HG02588 (cell line): ENCODE results near the gene SLC6A11.

Experiments
- ATAC-seq: cut with Tn5 transposase; IDR thresholded peaks from one replicate; pipeline ENCODE4 v1.9.1; 2021; ENCODE audit warnings: mild to moderate bottlenecking, moderate library complexity; ENCODE audit not compliant: unreplicated experiment

SLC6A11 gene

GRCh38 chr3:10883478-10884234 is 67.6 kb downstream of the SLC6A11 start:
- ATAC-seq = no peak

- no peak for ATAC-seq
Measured at GRCh38 chr3:10887015-10887414, 71.0 kb downstream of the SLC6A11 start.

- ATAC-seq = no peak
Measured at GRCh38 chr3:10888518-10889090, 72.6 kb downstream of the SLC6A11 start.

GRCh38 chr3:10889206-10889960 is 73.4 kb downstream of the SLC6A11 start:
- ATAC-seq = no peak

GRCh38 chr3:10890665-10891064 is 74.6 kb downstream of the SLC6A11 start:
- ATAC-seq = no peak

GRCh38 chr3:10892622-10893021 is 76.6 kb downstream of the SLC6A11 start:
- no peak for ATAC-seq

GRCh38 chr3:10901296-10901945 is 85.4 kb downstream of the SLC6A11 start:
- ATAC-seq = no peak

- ATAC-seq = no peak
Measured at GRCh38 chr3:10907262-10907661, 91.2 kb downstream of the SLC6A11 start.

- no peak for ATAC-seq
Measured at GRCh38 chr3:10910367-10910766, 94.3 kb downstream of the SLC6A11 start.

- no peak for ATAC-seq
Measured at GRCh38 chr3:10911350-10912002, 95.4 kb downstream of the SLC6A11 start.

GRCh38 chr3:10912786-10913185 is 96.8 kb downstream of the SLC6A11 start:
- ATAC-seq = no peak

- ATAC-seq = no peak
Measured at GRCh38 chr3:10915376-10915775, 99.3 kb downstream of the SLC6A11 start.

GRCh38 chr3:10917176-10917575 is 101.1 kb downstream of the SLC6A11 start:
- no peak for ATAC-seq

- no peak for ATAC-seq
Measured at GRCh38 chr3:10918011-10918410, 102.0 kb downstream of the SLC6A11 start.

- ATAC-seq = no peak
Measured at GRCh38 chr3:10919636-10920035, 103.6 kb downstream of the SLC6A11 start.

GRCh38 chr3:10925436-10926255 is 109.6 kb downstream of the SLC6A11 start:
- no peak for ATAC-seq

- no peak for ATAC-seq
Measured at GRCh38 chr3:10926256-10926810, 110.3 kb downstream of the SLC6A11 start.

GRCh38 chr3:10926811-10927521 is 110.9 kb downstream of the SLC6A11 start:
- ATAC-seq = no peak

GRCh38 chr3:10927551-10927950 is 111.5 kb downstream of the SLC6A11 start:
- ATAC-seq = no peak
